Heart right ventricle (tissue), 16 donors: ENCODE results near the gene PERM1. TPM values are rescaled to one million over a fixed set of nuclear protein-coding genes. Genes with fewer than 3 reads are reported as not detected.
A peak's percentile ranks its signal among the peaks of the same experiment; 100 is the strongest.

Experiments
- ATAC-seq, 8 donors: fragments of 200-7000 bp; cut with Tn5 transposase; one replicate each; pipeline ENCODE4 v1.9.1; 2020; ENCODE audit warnings: mild to moderate bottlenecking in 8 of 8, moderate library complexity in 8 of 8, moderate number of reproducible peaks in 1 of 8
- DNase-seq, 2 donors: peaks; one replicate each; pipeline ENCODE4 v3.0.0-alpha.2; 2020
- H3K27ac ChIP-seq, 10 donors: fragments of 200-600 bp; sonication (generic) in 2 of 10; one replicate each; pipeline versions ENCODE4 v1.5.0 to v1.8.0; 2020 to 2022; ENCODE audit warnings: mild to moderate bottlenecking in 3 of 10
- H3K27me3 ChIP-seq, 7 donors: fragments of 200-600 bp; one replicate each; pipeline ENCODE4 v1.8.0; 2021 to 2022; ENCODE audit warnings: mild to moderate bottlenecking in 2 of 7
- H3K36me3 ChIP-seq, 9 donors: fragments of 200-600 bp; sonication (generic) in 1 of 9; one replicate each; pipeline versions ENCODE4 v1.5.0 to v1.8.0; 2020 to 2022; ENCODE audit warnings: mild to moderate bottlenecking in 2 of 9
- H3K4me1 ChIP-seq, 9 donors: fragments of 200-600 bp; sonication (generic) in 1 of 9; one replicate each; pipeline versions ENCODE4 v1.5.0 to v1.8.0; 2020 to 2022; ENCODE audit warnings: mild to moderate bottlenecking in 4 of 9
- H3K4me3 ChIP-seq, 10 donors: fragments of 200-600 bp; sonication (generic) in 2 of 10; one replicate each; pipeline versions ENCODE4 v1.5.0 to v1.8.0; 2020 to 2022; ENCODE audit warnings: mild to moderate bottlenecking in 7 of 10, moderate library complexity in 2 of 10
- H3K9me3 ChIP-seq, 11 donors: fragments of 200-600 bp in 10 of 11; sonication (generic) in 2 of 11; one replicate each; pipeline versions ENCODE4 v1.5.0 to v1.8.0; 2013 to 2022; ENCODE audit warnings: mild to moderate bottlenecking in 2 of 11, control low read depth in 1 of 11, moderate library complexity in 1 of 11
- WGBS, 2 donors: extraction: QIAGEN DNeasy Blood & Tissue Kit; methylation state at CpG; one replicate each; pipeline ENCODE4 v1.1.7; 2013; ENCODE audit warnings: inconsistent platforms in 1 of 2; 5-methylcytosine and 5-hydroxymethylcytosine counted together
- intact Hi-C, 10 donors: fragments of 100-400 bp; cut with DNase I; formaldehyde crosslinking; loops; one replicate each; pipeline versions ENCODE4 v1.11.1 to v1.14.2; 2022
- polyA plus RNA-seq, 2 donors: library from polyadenylated mRNA; stranded (reverse); fragments of 200-250 nt; gene quantifications; one replicate each; pipeline ENCODE4 v1.2.3, GENCODE V29; 2013
- total RNA-seq, 10 donors: library from RNA; stranded (reverse); fragmentation: NEBNext Ultra II Directional in 3 of 10; extraction: Animal tissue kit (Norgen Biotek cat#: 25700) in 3 of 10; gene quantifications; one replicate each; pipeline versions ENCODE4 v1.2.1 to v1.2.4, GENCODE V29; 2021 to 2023
- TF ChIP-seq, protein P1 (sequence below), 9 donors: fragments of 200-600 bp; sonication (generic) in 2 of 9; IDR thresholded peaks; one replicate each; pipeline versions ENCODE4 v1.5.0 to v1.8.0; 2021 to 2022; ENCODE audit warnings: antibody characterized with exemption in 9 of 9, mild to moderate bottlenecking in 5 of 9, moderate library complexity in 1 of 9
- donor health status: Arrhythmogenic right ventricular cardiomyopathy.
- donor health status: ischemic (EF 13 %, LVEDD 7.1; RV severe dilation, severe dysfunction).
- donor health status: healthy with polysubstance abuse.
- donor health status: DM: no; HTN: yes; CAD: no.
- donor health status: DM: no; HTN: no; CAD: no.
- donor health status: ischemic (EF 25% LVEDD 6.9; RV normal size, moderate dysfunction).
- donor health status: ischemic (EF 25% LVEDD 5.7; RV mildly dilated, moderate dysfunction).
- donor health status: healthy.
- donor health status: DM: yes; HTN: yes; CAD: no.
- donor health status: Ischemic cardiomyopathy.
- donor health status: ischemic (EF 35%, LVEDD 5.7; RV mildly dilated, moderate dysfunction).
- donor health status: nonischemic (EF 11% LVEDD 7.7; RV severe dilation, severe dysfunction).
- donor health status: DM: yes; HTN: yes; CAD: no.
- donor health status: PGD.
- donor health status: ischemic (EF 29% LVEDD 5.4; RV normal size, mild dysfunction).
- donor health status: nonischemic (EF 23%, LVEDD 6.1; RV moderate dilation, normal function).

Gene PERM1
- total and polyA plus RNA-seq, 12 donors, result 55.1 to 513 (median 122) TPM

DNA sequence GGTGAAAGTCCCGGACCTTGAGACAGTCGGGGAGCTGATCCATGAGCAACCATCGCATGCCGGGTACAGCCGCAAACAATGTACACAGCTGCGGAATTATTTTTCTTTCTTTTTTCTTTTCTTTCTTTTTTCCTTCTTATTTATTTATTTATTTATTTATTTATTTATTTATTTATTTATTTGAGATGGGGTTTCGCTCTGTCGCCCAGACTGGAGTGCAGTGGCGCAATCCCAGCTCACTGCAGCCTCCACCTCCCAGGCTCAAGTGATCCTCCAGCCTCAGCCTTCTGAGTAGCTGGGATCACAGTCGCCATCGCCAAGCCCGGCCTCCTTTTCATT, 2.6 kb upstream of the PERM1 start:
- Histone ChIP-seq H3K9me3 (peaks cover 0 to 5% (median 0%) of the 10 kb centered on the region in 11 donors), H3K4me3 (peak overlapping the region in 5 of 10 donors; percentile 23 to 39 (median 32)), H3K27me3 (peaks cover 0 to 31% (median 7%) of the 10 kb centered on the region in 7 donors), H3K36me3 (no peaks in the 10 kb centered on the region), H3K4me1 (peaks cover 0 to 37% (median 3%) of the 10 kb centered on the region in 9 donors), H3K27ac (no peak overlapping the region)
- TF ChIP-seq, protein P1, sequence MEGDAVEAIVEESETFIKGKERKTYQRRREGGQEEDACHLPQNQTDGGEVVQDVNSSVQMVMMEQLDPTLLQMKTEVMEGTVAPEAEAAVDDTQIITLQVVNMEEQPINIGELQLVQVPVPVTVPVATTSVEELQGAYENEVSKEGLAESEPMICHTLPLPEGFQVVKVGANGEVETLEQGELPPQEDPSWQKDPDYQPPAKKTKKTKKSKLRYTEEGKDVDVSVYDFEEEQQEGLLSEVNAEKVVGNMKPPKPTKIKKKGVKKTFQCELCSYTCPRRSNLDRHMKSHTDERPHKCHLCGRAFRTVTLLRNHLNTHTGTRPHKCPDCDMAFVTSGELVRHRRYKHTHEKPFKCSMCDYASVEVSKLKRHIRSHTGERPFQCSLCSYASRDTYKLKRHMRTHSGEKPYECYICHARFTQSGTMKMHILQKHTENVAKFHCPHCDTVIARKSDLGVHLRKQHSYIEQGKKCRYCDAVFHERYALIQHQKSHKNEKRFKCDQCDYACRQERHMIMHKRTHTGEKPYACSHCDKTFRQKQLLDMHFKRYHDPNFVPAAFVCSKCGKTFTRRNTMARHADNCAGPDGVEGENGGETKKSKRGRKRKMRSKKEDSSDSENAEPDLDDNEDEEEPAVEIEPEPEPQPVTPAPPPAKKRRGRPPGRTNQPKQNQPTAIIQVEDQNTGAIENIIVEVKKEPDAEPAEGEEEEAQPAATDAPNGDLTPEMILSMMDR (IDR thresholded peaks at IDR 0.05), result peak in 4 of 9 donors; percentile 15 to 43 (median 22)
- intact Hi-C loops, result loop anchor here in 8 of 10 donors (2.0 to 5.0 kb wide), 3 partner anchors 78 to 83 kb away; no protein-coding TSS in a partner anchor
- no peak for ATAC-seq
- no peak for DNase-seq
- 61 to 63% methylated on average over 12 of the region's 12 CpGs for WGBS, 2 donors

DNA sequence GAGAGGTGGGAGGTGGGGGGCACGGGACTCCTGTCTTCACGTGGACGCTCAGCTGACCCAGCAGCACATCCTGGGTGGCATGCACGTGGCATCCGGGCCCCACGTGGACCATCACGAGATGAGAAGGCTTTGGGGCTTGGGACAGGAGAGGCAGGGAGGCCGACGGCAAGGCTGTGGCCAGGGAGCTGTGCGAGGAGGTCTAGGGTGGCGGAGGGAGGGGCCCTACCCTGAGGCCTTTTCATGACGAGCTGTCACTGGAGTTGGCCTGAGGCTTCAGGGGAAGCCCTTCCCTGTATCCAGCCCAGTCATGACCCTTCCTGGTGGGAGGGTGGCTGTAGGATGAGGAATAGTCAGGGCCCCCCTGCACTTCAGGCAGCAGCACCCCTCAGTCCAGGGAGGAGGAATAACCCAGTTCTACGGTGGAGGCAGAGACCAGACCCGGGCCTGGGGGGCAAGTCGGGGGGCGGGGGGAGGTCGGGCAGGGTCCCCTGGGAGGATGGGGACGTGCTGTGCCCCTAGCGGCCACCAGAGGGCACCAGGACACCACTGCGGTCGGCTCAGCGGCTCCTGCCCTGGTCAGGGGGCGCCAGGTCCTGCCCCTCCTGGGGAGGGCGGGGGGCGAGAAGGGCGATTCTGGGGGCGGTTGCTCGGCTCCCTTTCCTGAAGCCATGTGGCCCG, 2.0 kb upstream of the PERM1 start:
- H3K4me3 ChIP-seq, result peak overlapping the region in 5 of 10 donors; percentile 23 to 39 (median 32)
- H3K27me3 ChIP-seq, result peaks cover 0 to 31% (median 7%) of the 10 kb centered on the region in 7 donors
- 21 to 24% methylated on average over 24 to 29 of the region's 29 CpGs for WGBS, 2 donors
- TF ChIP-seq, protein P1 (IDR thresholded peaks at IDR 0.05), result peak; percentile 92 to 98 (median 94)
- peak; percentile 48 to 67 for DNase-seq
- peak in 1 of 8 donors; percentile 4 for ATAC-seq
- H3K27ac ChIP-seq, result peak overlapping the region in 2 of 10 donors; percentile 87 to 96
- H3K36me3 ChIP-seq, result no peaks in the 10 kb centered on the region
- H3K4me1 ChIP-seq, result peaks cover 0 to 41% (median 3%) of the 10 kb centered on the region in 9 donors
- intact Hi-C loops, result loop anchor here in 9 of 10 donors (2.0 to 5.0 kb wide), 3 partner anchors 78 to 83 kb away; no protein-coding TSS in a partner anchor
- peaks cover 0 to 5% (median 0%) of the 10 kb centered on the region in 11 donors for H3K9me3 ChIP-seq

DNA sequence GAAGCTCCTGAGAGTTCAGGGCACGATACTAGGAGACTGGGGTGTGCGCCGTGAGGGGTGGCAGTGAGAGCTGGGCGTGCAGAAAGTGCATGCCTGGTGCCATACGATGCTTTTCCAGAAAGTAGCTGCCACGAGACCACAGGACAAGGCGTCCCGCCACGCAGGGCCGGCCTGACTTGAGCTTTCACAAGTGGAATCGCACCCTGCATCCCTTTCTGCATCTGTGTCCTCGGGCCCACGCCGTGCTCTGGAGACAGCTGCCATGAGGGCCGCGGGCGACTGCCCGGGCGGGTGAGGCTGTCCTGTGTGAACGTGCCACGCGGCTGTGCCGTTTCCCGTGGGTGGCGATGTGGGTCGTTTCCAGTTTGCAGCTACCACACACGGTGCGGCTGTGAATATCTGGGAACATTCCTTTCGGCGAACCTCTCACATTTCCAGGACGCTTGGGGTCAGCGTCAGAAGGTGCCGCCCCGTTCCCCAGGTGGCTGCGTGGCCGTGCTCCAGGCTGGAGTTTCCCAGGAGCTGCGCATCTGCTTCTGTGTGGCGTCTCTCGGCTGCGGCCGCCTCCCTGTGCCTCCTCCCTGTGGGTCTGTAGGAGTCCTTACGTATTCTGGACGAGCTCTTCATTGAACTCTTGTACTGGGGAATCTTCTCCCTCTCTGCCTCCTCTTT, 1.0 kb upstream of the PERM1 start:
- peaks cover 0 to 4% (median 0%) of the 10 kb centered on the region in 9 donors for H3K36me3 ChIP-seq
- TF ChIP-seq, protein P1 (IDR thresholded peaks at IDR 0.05), result no peak
- peaks cover 0 to 1% (median 0%) of the 10 kb centered on the region in 11 donors for H3K9me3 ChIP-seq
- H3K4me3 ChIP-seq, result peak overlapping the region in 6 of 10 donors; percentile 1 to 60 (median 51)
- H3K4me1 ChIP-seq, result peaks cover 0 to 47% (median 3%) of the 10 kb centered on the region in 9 donors
- ATAC-seq (no peak), DNase-seq (peak in 1 of 2 donors; percentile 25)
- WGBS, 2 donors, result 86 to 88% methylated on average over 42 to 43 of the region's 43 CpGs
- peak overlapping the region; percentile 83 to 97 (median 96) for H3K27ac ChIP-seq
- H3K27me3 ChIP-seq, result peaks cover 0 to 31% (median 7%) of the 10 kb centered on the region in 7 donors
- intact Hi-C loops, result loop anchor here in 5 of 10 donors (2.0 to 5.0 kb wide), 3 partner anchors 79 to 84 kb away; no protein-coding TSS in a partner anchor

DNA sequence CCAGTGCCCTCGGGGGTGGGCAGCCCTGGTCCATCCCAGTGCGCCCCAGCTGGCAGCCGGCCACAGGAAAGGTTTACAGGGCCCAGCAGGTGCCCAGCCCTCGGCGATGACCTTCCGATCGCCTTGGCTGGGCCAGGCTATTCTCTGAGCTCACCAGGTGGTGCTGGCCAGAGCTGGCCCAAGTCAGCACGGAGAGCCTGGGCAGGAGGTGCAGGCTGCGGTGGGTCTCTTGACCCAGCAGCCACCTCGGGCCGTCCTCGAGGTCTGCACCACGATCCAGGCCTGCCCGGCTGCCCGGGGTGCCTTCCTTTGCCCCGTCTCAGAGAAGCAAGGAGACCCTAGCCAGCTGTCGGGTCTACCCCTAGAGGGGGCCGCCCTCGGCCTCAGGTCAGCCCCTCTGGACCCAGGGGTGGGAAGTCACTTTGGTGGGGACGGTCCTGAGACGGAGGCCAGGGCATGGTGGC, 370 bp downstream of the PERM1 start:
- peaks cover 0 to 4% (median 0%) of the 10 kb centered on the region in 9 donors for H3K36me3 ChIP-seq
- DNase-seq, result peak in 1 of 2 donors; percentile 32
- H3K9me3 ChIP-seq, result no peaks in the 10 kb centered on the region
- peaks cover 0 to 47% (median 3%) of the 10 kb centered on the region in 9 donors for H3K4me1 ChIP-seq
- 56 to 60% methylated on average over 21 of the region's 21 CpGs for WGBS, 2 donors
- intact Hi-C loops, result loop anchor here in 4 of 10 donors (5.0 kb wide), 2 partner anchors 81 to 86 kb away; no protein-coding TSS in a partner anchor
- H3K27ac ChIP-seq, result peak overlapping the region; percentile 83 to 97 (median 96)
- peak overlapping the region; percentile 37 to 60 (median 57) for H3K4me3 ChIP-seq
- peak in 7 of 8 donors; percentile 1 to 42 (median 6) for ATAC-seq
- TF ChIP-seq, protein P1 (IDR thresholded peaks at IDR 0.05), result no peak
- H3K27me3 ChIP-seq, result peaks cover 0 to 25% (median 7%) of the 10 kb centered on the region in 7 donors
